ENCODE data around the gene GJD2.

The GJD2 gene

DNA sequence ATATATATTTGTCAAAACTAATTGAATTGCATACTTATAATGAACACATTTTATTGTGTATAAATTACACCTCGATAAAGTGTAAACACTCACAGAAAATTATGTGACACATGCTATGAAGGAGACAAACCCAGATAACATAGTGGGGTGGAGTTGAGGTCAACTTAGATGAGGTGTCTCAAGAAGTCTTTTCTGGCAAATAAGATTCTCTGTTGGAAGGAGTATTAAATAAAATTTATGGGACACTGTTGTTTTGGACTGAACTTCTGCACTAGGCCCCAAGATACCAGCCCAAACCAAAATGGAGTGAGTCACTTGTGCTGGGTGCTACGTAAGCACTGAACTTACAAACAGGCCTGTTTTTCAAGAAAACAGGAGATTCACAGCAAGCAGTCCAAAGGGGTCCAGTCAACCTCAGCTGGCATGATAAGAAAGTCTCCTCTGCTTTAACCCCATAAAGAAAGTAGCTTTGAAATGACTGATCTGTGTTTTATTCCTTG is 21.9 kb upstream of the GJD2 start:
- Histone ChIP-seq H3F3A (ENCODE audit: insufficient read depth, low read length) (no peaks in the 10 kb centered on the region), H3K4me1 (ENCODE audit: insufficient read depth, low read length, severe bottlenecking) (no peaks in the 10 kb centered on the region), H3K9me2 (ENCODE audit: low read depth, low read length) (no peaks in the 10 kb centered on the region), H3K4me2 (ENCODE audit: low read length) (no peak overlapping the region), H3K9me3 (ENCODE audit: low read length) (no peaks in the 10 kb centered on the region), H3K36me3 (ENCODE audit: insufficient read depth, low read length) (no peaks in the 10 kb centered on the region), H2AFZ (ENCODE audit: low read length) (no peak overlapping the region), H4K20me1 (ENCODE audit: insufficient read depth, low read length) (no peaks in the 10 kb centered on the region), H3K27ac (ENCODE audit: low read depth, low read length, poor library complexity, severe bottlenecking) (no peak overlapping the region), H3K27me3 (ENCODE audit: insufficient read depth, low read length) (no peaks in the 10 kb centered on the region), H3K79me2 (ENCODE audit: insufficient read depth, low read length) (no peaks in the 10 kb centered on the region), H3K9ac (ENCODE audit: low read length) (no peak overlapping the region), H3K4me3 (ENCODE audit: low read depth, low read length, poor library complexity, severe bottlenecking) (no peak overlapping the region)
- TF ChIP-seq EZH2 (IDR thresholded peaks at IDR 0.05; ENCODE audit: borderline replicate concordance, low read length) = no peak
- TF ChIP-seq, protein P1, sequence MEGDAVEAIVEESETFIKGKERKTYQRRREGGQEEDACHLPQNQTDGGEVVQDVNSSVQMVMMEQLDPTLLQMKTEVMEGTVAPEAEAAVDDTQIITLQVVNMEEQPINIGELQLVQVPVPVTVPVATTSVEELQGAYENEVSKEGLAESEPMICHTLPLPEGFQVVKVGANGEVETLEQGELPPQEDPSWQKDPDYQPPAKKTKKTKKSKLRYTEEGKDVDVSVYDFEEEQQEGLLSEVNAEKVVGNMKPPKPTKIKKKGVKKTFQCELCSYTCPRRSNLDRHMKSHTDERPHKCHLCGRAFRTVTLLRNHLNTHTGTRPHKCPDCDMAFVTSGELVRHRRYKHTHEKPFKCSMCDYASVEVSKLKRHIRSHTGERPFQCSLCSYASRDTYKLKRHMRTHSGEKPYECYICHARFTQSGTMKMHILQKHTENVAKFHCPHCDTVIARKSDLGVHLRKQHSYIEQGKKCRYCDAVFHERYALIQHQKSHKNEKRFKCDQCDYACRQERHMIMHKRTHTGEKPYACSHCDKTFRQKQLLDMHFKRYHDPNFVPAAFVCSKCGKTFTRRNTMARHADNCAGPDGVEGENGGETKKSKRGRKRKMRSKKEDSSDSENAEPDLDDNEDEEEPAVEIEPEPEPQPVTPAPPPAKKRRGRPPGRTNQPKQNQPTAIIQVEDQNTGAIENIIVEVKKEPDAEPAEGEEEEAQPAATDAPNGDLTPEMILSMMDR (IDR thresholded peaks at IDR 0.05; ENCODE audit: low read length) = no peak

DNA sequence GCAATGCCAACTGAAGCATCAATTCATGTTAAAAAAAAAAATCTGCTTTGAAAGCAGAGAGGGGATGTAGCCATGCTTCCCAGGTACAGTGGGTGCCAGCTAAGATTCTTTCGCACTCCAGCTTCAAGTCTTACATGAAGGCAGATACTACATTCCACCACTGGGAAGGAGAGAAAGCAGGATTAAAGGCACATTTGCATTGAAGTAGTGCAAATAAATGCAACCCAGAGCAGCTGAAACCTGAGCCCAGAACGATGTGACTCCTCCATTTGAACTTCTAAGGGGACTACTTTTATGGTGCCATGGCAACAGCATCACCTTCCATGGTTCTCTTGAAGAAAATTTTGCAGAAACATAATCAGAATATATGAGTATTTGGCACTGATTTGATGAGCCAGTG is 19.1 kb upstream of the GJD2 start:
- no peak overlapping the region for H3K9ac ChIP-seq (ENCODE audit: low read length)
- no peaks in the 10 kb centered on the region for H3K9me3 ChIP-seq (ENCODE audit: low read length)
- H3K4me1 ChIP-seq (ENCODE audit: insufficient read depth, low read length, severe bottlenecking) = no peaks in the 10 kb centered on the region
- no peak overlapping the region for H2AFZ ChIP-seq (ENCODE audit: low read length)
- H3K79me2 ChIP-seq (ENCODE audit: insufficient read depth, low read length) = no peaks in the 10 kb centered on the region
- no peaks in the 10 kb centered on the region for H3F3A ChIP-seq (ENCODE audit: insufficient read depth, low read length)
- no peaks in the 10 kb centered on the region for H3K36me3 ChIP-seq (ENCODE audit: insufficient read depth, low read length)
- H4K20me1 ChIP-seq (ENCODE audit: insufficient read depth, low read length) = no peaks in the 10 kb centered on the region
- TF ChIP-seq, protein P1 (IDR thresholded peaks at IDR 0.05; ENCODE audit: low read length) = no peak
- no peak for TF ChIP-seq EZH2 (IDR thresholded peaks at IDR 0.05; ENCODE audit: borderline replicate concordance, low read length)
- H3K9me2 ChIP-seq (ENCODE audit: low read depth, low read length) = no peaks in the 10 kb centered on the region
- no peak overlapping the region for H3K4me2 ChIP-seq (ENCODE audit: low read length)
- no peaks in the 10 kb centered on the region for H3K27me3 ChIP-seq (ENCODE audit: insufficient read depth, low read length)
- H3K4me3 ChIP-seq (ENCODE audit: low read depth, low read length, poor library complexity, severe bottlenecking) = no peak overlapping the region
- no peak overlapping the region for H3K27ac ChIP-seq (ENCODE audit: low read depth, low read length, poor library complexity, severe bottlenecking)

DNA sequence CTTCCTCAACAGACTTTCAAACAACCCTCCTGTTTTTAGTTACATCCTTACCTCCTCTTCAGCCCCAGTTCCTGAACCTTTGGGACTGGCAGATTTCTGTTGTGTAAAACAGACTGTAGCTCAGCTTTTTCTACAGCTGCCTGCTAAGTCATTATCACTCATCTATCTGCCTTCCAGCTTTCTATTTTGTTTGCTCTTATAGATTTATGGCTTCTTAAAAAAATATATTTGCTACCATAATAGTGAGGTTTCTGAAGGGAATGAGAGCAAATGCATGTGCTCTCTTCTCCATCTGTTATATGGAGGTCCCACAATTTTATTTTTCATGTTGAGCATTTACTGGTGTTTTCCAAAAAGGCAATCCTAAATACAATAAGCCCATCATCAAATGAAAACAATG is 18.2 kb upstream of the GJD2 start:
- H3K4me2 ChIP-seq (ENCODE audit: low read length) = no peak overlapping the region
- H3K27me3 ChIP-seq (ENCODE audit: insufficient read depth, low read length) = no peaks in the 10 kb centered on the region
- no peak overlapping the region for H3K4me3 ChIP-seq (ENCODE audit: low read depth, low read length, poor library complexity, severe bottlenecking)
- H3F3A ChIP-seq (ENCODE audit: insufficient read depth, low read length) = no peaks in the 10 kb centered on the region
- no peaks in the 10 kb centered on the region for H3K9me3 ChIP-seq (ENCODE audit: low read length)
- TF ChIP-seq EZH2 (IDR thresholded peaks at IDR 0.05; ENCODE audit: borderline replicate concordance, low read length) = no peak
- TF ChIP-seq, protein P1 (IDR thresholded peaks at IDR 0.05; ENCODE audit: low read length) = no peak
- H3K9ac ChIP-seq (ENCODE audit: low read length) = no peak overlapping the region
- H2AFZ ChIP-seq (ENCODE audit: low read length) = no peak overlapping the region
- no peaks in the 10 kb centered on the region for H3K79me2 ChIP-seq (ENCODE audit: insufficient read depth, low read length)
- no peaks in the 10 kb centered on the region for H3K4me1 ChIP-seq (ENCODE audit: insufficient read depth, low read length, severe bottlenecking)
- H3K9me2 ChIP-seq (ENCODE audit: low read depth, low read length) = no peaks in the 10 kb centered on the region
- no peak overlapping the region for H3K27ac ChIP-seq (ENCODE audit: low read depth, low read length, poor library complexity, severe bottlenecking)
- H4K20me1 ChIP-seq (ENCODE audit: insufficient read depth, low read length) = no peaks in the 10 kb centered on the region
- H3K36me3 ChIP-seq (ENCODE audit: insufficient read depth, low read length) = no peaks in the 10 kb centered on the region
